PC-3 (cell line): Measurements from ENCODE around the gene CREB3L4. TPM values are rescaled to one million over a fixed set of nuclear protein-coding genes. Genes with fewer than 3 reads are reported as not detected.
A peak's percentile ranks its signal among the peaks of the same experiment; 100 is the strongest.

ENCODE experiments used
- ATAC-seq: fragments of 200-7000 bp; cut with Tn5 transposase; 2 replicates; pipeline ENCODE4 v1.9.1; 2020; ENCODE audit warnings: mild to moderate bottlenecking, moderate library complexity
- BruUV-seq: library from RNA; stranded (reverse); fragments of 400-500 nt; replicated peaks from 2 replicates; lab custom pipeline; 2021; lab: Mats Ljungman, UMichigan
- CTCF ChIA-PET: fragments of 300-600 bp; sonication (Branson Sonifier 250); formaldehyde crosslinking; loops from one replicate; lab custom pipeline; 2022; ENCODE audit warnings: antibody characterized with exemption; lab: Charles Lee
- POLR2A ChIA-PET: fragments of 300-600 bp; sonication (Branson Sonifier 250); formaldehyde crosslinking; loops from one replicate; lab custom pipeline; 2022; ENCODE audit warnings: antibody characterized with exemption; ENCODE audit not compliant: unreplicated experiment; lab: Charles Lee
- DNase-seq: peaks from one replicate; pipeline ENCODE4 v3.0.0-alpha.2; 2015
- H2AFZ ChIP-seq: fragments of 300-600 bp; sonication (generic); 2 replicates; pipeline ENCODE4 v1.6.0; 2016; ENCODE audit warnings: antibody characterized with exemption, low read length
- H3F3A ChIP-seq: fragments of 300-600 bp; sonication (generic); one replicate; pipeline ENCODE4 v1.6.0; 2017; ENCODE audit warnings: antibody characterized with exemption, low read length, control low read depth, mild to moderate bottlenecking; ENCODE audit not compliant: unreplicated experiment
- H3K27ac ChIP-seq: fragments of 300-600 bp; sonication (generic); 2 replicates; pipeline ENCODE4 v1.5.1; 2016; ENCODE audit warnings: mild to moderate bottlenecking, low read length
- H3K27me3 ChIP-seq: fragments of 300-600 bp; sonication (generic); 2 replicates; pipeline ENCODE4 v1.6.1; 2016; ENCODE audit warnings: low read length, mixed read lengths
- H3K36me3 ChIP-seq: fragments of 300-600 bp; sonication (generic); 2 replicates; pipeline ENCODE4 v1.6.1; 2016; ENCODE audit warnings: low read depth, mixed run types, low read length, mixed read lengths
- H3K4me1 ChIP-seq: fragments of 300-600 bp; sonication (generic); 2 replicates; pipeline ENCODE4 v1.5.1; 2016; ENCODE audit warnings: low read length; ENCODE audit not compliant: insufficient read depth
- H3K4me2 ChIP-seq: fragments of 300-600 bp; sonication (generic); 2 replicates; pipeline ENCODE4 v1.6.0; 2016; ENCODE audit warnings: low read length
- H3K4me3 ChIP-seq: fragments of 300-600 bp; sonication (generic); 2 replicates; pipeline ENCODE4 v1.5.1; 2016; ENCODE audit warnings: mild to moderate bottlenecking, low read length, mixed read lengths
- H3K79me2 ChIP-seq: fragments of 300-600 bp; sonication (generic); 2 replicates; pipeline ENCODE4 v1.6.1; 2017; ENCODE audit warnings: low read length, mixed read lengths
- H3K9ac ChIP-seq: fragments of 300-600 bp; sonication (generic); 2 replicates; pipeline ENCODE4 v1.6.0; 2016; ENCODE audit warnings: mild to moderate bottlenecking, low read length
- H3K9me2 ChIP-seq: fragments of 300-600 bp; sonication (generic); replicated peaks from 2 replicates; pipeline ENCODE4 v1.6.1; 2016; ENCODE audit warnings: mixed run types, low read length, mixed read lengths
- H3K9me3 ChIP-seq: fragments of 300-600 bp; sonication (generic); 2 replicates; pipeline ENCODE4 v1.6.1; 2016; ENCODE audit warnings: low read length, mixed read lengths
- H4K20me1 ChIP-seq: fragments of 300-600 bp; sonication (generic); 2 replicates; pipeline ENCODE4 v1.6.1; 2016; ENCODE audit warnings: low read length, mixed read lengths
- CTCF ChIP-seq: fragments of 300-600 bp; sonication (generic); conservative IDR thresholded peaks from 2 replicates; pipeline ENCODE4 v1.5.1; 2017; ENCODE audit warnings: antibody characterized with exemption, low read depth, mild to moderate bottlenecking, low read length
- EZH2 ChIP-seq: fragments of 300-600 bp; sonication (generic); IDR thresholded peaks from one replicate; pipeline ENCODE4 v1.6.1; 2017; ENCODE audit warnings: antibody characterized with exemption, mild to moderate bottlenecking, low read length; ENCODE audit not compliant: unreplicated experiment
- EZH2phosphoT487 ChIP-seq: fragments of 300-600 bp; sonication (generic); IDR thresholded peaks from 2 replicates; pipeline ENCODE4 v1.6.1; 2018; ENCODE audit warnings: mild to moderate bottlenecking, antibody characterized with exemption, low read length, borderline replicate concordance
- intact Hi-C: fragments of 100-400 bp; cut with micrococcal nuclease; formaldehyde crosslinking; loops from 2 replicates; pipeline ENCODE4 v1.9.0; 2023
- total RNA-seq: library from RNA; depleted of rRNA; stranded (reverse); fragments of >200 nt; gene quantifications from 2 replicates; pipeline ENCODE4 v1.2.3, GENCODE V29; 2014

The CREB3L4 gene
- total RNA-seq, 1 experiment from 2014 or later, result 28.7 TPM

GRCh38 chr1:153958111-153958960 is 9.4 kb upstream of the CREB3L4 start, which contains the start of gene CRTC2:
Gene CRTC2, minus strand, starts transcription at chr1:153958612. Its CDS starts 115 bp downstream, at chr1:153958497.
- Histone ChIP-seq H4K20me1 (peaks cover 10% of the 10 kb centered on the region), H3K9ac (peak within 1 kb of the TSS; percentile 88), H3K79me2 (peaks cover 70% of the 10 kb centered on the region), H3K36me3 (peaks cover 5% of the 10 kb centered on the region; the same call in 1 of the 2 replicates), H3K4me2 (peak within 1 kb of the TSS; percentile 83), H3K27me3 (no peaks in the 10 kb centered on the region), H3F3A (peaks cover 7% of the 10 kb centered on the region), H3K9me3 (no peaks in the 10 kb centered on the region), H3K4me3 (peak within 1 kb of the TSS; percentile 97), H3K27ac (peak within 1 kb of the TSS; percentile 36), H3K9me2 (no peaks in the 10 kb centered on the region), H2AFZ (peak within 1 kb of the TSS; percentile 96), H3K4me1 (peaks cover 41% of the 10 kb centered on the region)
- POLR2A ChIA-PET, result interaction anchor here (0.6 to 0.8 kb wide), 4 partner anchors 12 to 54 kb away, joined by 4 to 11 read pairs (median 4); partner anchors contain the start of genes JTB and RPS27
- TF ChIP-seq CTCF, result peak; percentile 31; the same call in 1 of the 2 replicates
- no peak for TF ChIP-seq EZH2
- TF ChIP-seq EZH2phosphoT487, result no peak
- no TSS peak for BruUV-seq
- peak; percentile 99 for DNase-seq
- CTCF ChIA-PET, result interaction anchor here (1.0 kb wide), 1 partner anchor 12 kb away, joined by 3 read pairs; the partner anchor contains the start of gene DENND4B
- peak; percentile 79 for ATAC-seq
- intact Hi-C loops, result loop anchor here (1.0 kb wide), 2 partner anchors 12 to 19 kb away; partner anchors contain the start of genes DENND4B and JTB

DNA sequence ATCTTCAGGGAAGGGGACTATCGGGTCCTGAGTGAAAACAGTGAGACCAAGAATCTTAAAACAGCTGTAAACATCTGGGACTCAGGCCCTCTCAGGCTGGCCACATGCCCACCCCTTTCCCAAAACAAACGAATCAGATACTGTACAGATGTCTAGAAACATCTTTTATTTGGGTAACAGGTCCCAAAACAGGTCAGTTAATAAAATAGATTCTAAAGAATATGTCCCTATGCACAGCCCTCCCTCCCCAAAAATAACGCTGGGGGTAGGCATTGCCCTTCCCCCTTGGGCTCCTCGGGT is 8.8 kb upstream of the CREB3L4 start:
- Histone ChIP-seq H3K4me3 (peak overlapping the region; percentile 97; the same call in 1 of the 2 replicates), H3F3A (peaks cover 7% of the 10 kb centered on the region), H3K9me3 (no peaks in the 10 kb centered on the region), H3K9me2 (no peaks in the 10 kb centered on the region), H3K36me3 (peaks cover 3% of the 10 kb centered on the region; the same call in 1 of the 2 replicates), H3K27me3 (no peaks in the 10 kb centered on the region), H4K20me1 (peaks cover 10% of the 10 kb centered on the region), H3K4me2 (peak overlapping the region; percentile 83), H3K4me1 (peaks cover 41% of the 10 kb centered on the region), H2AFZ (no peak overlapping the region), H3K9ac (no peak overlapping the region), H3K79me2 (peaks cover 64% of the 10 kb centered on the region), H3K27ac (no peak overlapping the region)
- ATAC-seq, result no peak
- ChIA-PET POLR2A (interaction anchor here (0.6 to 0.8 kb wide), 3 partner anchors 12 to 31 kb away, joined by 4 to 5 read pairs (median 4); partner anchors contain the start of genes JTB and RPS27), CTCF (no interaction called here)
- intact Hi-C loops, result loop anchor here (1.0 kb wide), 2 partner anchors 13 to 18 kb away; partner anchors contain the start of genes DENND4B and JTB
- no peak for TF ChIP-seq CTCF
- no peak for TF ChIP-seq EZH2phosphoT487
- no peak for TF ChIP-seq EZH2
- no TSS peak for BruUV-seq
- DNase-seq, result no peak
